IPS-NIHi7 (cell line): ENCODE results near the gene MED1.
"Not testable (repeated sequence)": the region's sequence is repeated elsewhere in the genome, so short reads cannot be mapped to it uniquely, and the experiment has no call there.

Experiments used
- DNase-seq: peaks from one replicate; pipeline ENCODE4 v3.0.0; 2012; ENCODE audit warnings: mixed read lengths; ENCODE audit errors: extremely low spot score

Gene MED1

DNA sequence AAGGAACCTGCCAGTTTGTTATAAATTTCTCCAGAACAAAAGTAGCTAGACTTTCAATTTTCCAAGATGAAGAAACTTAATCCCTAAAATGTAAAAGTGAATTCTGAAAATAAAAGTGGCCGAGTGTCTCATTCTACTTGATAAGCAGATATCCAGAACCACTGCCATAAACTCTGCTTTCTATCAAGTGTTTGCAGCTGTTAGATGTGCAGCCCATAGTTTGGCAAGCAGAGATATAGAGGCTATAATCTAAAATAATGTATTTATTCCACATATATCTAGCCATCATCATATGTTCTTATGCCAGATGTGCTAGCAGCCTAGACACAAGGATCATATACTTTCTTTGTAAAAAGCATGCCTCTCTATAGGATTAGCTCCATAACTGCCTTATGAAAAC, 34.9 kb downstream of the MED1 start:
- no peak for DNase-seq

GRCh38 chr17:39410279-39410678, 40.8 kb downstream of the MED1 start:
- DNase-seq = no peak

- no peak for DNase-seq
Measured at GRCh38 chr17:39408360-39408759, 42.7 kb downstream of the MED1 start.

DNA sequence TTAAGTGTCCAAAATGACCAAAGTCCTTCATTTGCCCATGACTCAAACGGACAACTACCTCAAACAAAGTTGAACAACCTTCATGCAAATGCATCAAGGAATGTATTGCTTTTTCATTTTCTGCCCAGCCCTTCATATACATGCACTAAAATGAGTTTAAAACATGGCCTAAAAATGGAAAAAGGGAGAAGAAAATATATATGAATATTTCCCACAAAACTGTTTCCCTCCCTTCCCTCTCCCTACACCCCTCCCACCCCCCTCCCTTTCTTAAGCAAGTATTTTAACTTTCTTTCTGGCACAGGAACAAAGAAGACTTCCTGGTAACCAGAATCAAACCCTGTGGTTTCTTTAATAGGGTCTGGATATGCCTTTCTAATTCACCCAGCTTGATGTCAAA, 44.1 kb downstream of the MED1 start:
- no peak for DNase-seq

DNA sequence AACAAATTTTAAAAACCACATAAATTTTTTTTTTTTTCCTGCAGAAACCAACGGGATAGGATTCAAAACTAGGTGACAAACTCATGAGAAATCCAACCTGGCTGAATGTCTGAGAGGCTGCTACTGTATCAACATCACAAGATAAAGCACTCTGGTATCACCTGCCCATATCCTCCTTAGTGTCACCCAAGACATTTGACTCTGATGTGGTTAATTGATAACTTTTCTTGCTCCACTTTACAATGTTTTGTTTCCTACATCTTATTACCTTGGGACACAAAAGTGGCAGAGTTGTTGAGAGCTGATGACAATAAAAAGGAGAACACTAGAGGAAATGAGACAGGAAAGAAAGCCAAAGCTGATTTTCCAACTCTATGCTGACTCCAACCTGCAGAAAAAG, 45.6 kb downstream of the MED1 start:
- DNase-seq = no peak

GRCh38 chr17:39404542-39405378, 46.3 kb downstream of the MED1 start:
- no peak for DNase-seq

GRCh38 chr17:39402890-39403605, 48.0 kb downstream of the MED1 start:
- DNase-seq = no peak

GRCh38 chr17:39402244-39402889, 48.7 kb downstream of the MED1 start:
- DNase-seq = peak; percentile 99

DNA sequence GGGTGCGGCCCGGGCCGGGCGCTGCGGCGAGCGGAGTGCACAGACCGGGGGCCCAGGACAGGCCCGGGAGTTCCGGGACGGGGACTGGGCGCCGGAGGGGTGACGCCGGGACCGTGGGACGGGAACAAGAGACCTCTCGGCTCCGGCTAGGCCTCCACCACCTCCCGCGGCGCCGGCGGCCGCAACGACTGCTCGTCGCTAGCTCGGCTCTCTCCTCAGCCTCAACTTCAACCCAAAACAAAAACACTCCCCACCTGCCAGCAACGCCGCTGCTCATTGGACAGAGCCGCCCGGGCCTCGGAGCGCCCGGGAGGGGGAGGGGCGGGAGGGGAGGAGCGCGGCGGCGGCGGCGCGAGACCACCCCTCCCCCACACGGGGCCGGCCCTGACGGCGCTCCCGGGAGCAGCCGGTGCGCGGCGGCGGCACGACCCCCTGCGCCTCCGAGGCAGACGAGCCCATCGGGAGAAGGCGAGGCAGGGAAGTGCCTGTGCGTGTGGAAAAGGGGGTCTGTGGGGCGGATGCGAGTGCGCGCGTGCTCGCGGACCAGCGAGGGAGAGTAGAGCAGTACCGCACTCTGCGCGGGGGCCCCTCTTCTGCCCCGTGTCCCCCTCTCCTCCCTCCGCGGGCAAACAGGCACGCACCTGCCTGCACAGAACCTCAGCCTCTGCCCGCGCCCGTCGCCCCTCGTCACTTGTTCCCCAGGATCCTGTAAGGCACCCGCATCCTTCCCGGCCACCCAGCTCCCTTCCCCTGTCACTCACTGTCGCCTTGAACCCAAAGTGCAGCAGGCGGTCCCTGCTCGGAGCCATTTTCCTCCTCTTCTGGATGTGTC, 49.4 kb downstream of the MED1 start, which contains the start of gene FBXL20:
Gene FBXL20 (minus strand): TSS at position 215 of the 832 bp plus-strand sequence. CDS start 224 bp downstream, outside the sequence.
- DNase-seq = peak; percentile 97

DNA sequence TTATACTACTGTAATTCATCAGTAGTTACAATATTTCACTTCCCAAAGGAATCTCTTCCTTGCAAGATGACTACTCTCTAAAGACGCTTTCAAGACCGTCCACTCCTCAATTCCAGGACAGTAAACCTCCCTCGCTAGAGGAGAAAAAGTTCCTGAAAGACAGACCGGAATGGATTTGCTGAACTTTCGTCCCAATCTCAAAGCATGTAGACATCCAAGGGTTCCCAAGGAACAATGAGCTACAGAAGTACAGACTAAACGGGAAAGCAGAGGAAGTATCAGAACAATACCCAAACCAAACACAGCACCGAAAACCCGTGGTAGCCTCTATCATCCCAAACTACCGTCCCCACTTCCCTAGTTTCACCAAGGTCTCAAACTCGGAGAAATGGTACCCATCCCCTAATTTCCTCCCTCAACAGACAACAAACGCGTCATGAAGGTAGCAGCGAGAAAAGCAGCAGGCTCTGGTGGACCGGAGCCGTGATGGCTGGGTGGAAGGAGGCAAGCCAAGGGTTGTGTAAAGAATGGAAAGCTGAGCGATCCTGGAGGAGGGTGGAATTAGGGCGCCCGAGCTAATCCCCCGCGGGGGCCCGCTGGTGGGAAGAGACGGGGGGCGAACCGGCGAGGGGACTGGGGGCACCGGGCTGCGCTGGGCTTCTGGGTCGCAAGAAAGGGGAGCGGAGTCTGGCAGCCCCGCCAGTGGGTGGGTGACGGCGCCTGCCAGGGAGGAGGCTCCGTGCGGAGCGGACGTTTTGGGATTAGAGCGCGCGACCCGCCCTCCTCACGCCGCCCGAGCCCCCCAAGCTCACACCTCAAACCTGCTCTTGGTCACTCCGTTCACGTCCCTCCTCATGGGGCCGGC, 50.3 kb downstream of the MED1 start:
- DNase-seq = peak; percentile 41

DNA sequence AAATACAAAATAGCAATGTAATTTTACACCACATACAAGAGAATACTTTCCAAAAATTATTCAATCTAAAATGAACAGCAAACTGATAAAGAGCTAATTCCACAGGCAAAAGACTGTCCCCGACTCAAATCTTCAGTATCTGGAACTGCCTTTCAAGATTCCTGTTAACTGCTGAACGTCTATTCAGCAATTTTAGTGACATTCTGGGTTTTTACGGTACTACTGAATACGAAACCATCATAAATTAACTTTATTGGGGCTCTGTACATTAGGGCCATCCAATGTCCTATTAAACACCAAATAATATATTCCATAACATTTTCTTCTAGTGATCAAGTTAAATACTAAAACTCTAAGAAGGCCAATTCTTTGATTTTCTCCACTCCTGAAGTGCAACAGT, 51.3 kb downstream of the MED1 start:
- no peak for DNase-seq

GRCh38 chr17:39393736-39394135, 57.3 kb downstream of the MED1 start:
- no peak for DNase-seq

- no peak for DNase-seq
Measured at GRCh38 chr17:39391448-39391847, 59.6 kb downstream of the MED1 start.

DNA sequence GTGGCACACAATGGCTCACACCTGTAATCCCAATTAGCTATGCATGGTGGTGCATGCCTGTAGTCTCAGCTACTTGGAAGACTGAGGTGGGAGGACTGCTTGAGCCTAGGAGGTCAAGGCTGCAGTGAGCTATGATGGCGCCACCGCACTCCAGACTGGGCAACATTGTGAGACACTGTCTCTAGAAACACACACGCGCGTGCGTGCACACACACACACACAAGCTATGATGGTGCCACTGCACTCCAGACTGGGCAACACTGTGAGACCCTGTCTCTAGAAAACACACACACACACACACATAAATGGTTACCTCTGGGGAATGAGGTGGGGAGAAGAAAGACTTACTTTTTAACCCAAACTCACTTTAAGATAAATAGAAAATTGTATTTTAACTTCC, 66.0 kb downstream of the MED1 start:
- DNase-seq = no peak

GRCh38 chr17:39380144-39380543, 70.9 kb downstream of the MED1 start:
- DNase-seq = no peak

- no peak for DNase-seq
Measured at GRCh38 chr17:39376434-39376833, 74.6 kb downstream of the MED1 start.

DNA sequence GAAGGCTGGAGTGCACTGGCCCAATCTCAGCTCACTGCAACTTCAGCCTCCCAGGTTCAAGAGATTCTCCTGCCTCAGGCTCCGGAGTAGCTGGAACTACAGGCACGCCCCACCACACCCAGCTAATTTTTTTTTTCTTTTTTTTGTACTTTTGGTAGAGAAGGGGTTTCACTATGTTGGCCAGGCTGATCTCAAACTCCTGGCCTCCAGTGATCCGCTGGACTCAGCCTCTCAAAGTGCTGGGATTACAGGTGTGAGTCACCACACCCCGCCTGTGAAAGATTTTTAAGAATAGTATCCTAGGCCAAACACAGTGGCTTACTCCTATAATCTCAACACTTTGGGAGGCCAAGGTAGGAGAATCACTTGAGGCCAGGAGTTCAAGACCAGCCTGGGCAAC, 83.3 kb downstream of the MED1 start:
- DNase-seq = not testable (repeated sequence)

DNA sequence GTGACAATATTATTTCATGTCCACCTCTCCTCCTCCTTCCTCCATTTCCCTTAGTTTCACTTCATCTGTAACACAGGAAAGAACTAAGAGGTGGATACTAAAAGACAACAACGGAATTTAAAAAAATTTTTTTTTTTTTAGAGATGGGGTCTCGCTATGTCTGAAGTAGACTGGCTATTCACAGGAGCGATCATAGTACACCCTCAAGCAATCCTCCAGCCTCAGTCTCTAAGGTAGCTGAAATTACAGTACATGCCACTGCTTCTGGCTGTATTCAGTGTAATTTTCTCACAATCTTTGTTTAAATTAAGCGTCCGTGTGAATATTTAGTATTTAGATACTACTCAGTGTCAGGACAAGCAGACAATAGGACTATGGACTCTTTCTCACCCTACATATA, 85.2 kb downstream of the MED1 start:
- DNase-seq = no peak

GRCh38 chr17:39365242-39365641, 85.8 kb downstream of the MED1 start:
- DNase-seq = no peak

DNA sequence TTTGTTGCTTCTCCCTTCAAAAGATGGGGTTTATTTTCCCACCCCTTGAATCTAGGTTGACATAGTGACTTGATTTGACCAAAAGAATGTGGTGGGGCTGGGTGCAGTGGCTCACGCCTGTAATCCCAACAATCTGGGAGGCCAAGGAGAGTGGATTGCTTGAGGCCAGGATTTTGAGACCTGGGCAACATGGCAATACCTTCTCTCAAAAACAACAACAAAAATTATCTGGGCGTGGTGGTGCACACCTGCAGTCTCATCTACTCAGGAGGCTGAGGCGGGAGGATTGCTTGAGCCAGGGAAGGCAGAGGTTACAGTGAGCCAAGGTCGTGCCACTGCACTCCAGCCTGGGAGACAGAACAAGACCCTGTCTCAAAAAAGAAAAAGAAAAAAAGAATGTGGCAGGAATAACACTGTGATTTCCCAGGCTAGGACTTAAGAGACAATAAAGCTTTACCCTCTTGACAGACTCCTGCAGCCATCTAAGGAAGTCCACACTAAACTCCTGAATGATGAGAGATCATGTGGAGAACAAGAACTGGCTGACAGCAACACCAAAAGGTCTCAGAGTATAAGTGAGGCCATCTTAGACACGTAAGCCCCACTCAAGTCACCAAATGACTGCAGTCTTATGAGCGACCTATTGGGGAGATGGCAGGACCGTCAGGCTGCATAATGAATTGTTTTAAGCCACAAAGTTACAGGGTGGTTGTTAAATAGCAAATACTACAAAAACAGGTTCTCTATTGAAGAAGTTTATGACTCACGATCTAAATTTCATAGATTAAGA, 86.6 kb downstream of the MED1 start:
- no peak for DNase-seq
